ELF-1 (cell line): ENCODE data around the gene MS4A7.
"Not testable (repeated sequence)": the region's sequence is repeated elsewhere in the genome, so short reads cannot be mapped to it uniquely, and the experiment has no call there.

Experiments used
- DNase-seq: peaks from one replicate; pipeline ENCODE4 v3.0.0-alpha.2; 2016; ENCODE audit warnings: low read depth, low spot score

The MS4A7 gene

GRCh38 chr11:60378354-60378753, at the start of gene MS4A7:
Gene MS4A7, plus strand, starts transcription at chr11:60378532. Its CDS starts 4,610 bp downstream, at chr11:60383142.
- DNase-seq, result no peak

GRCh38 chr11:60332846-60333245, 45.5 kb upstream of the MS4A7 start:
- no peak for DNase-seq

DNA sequence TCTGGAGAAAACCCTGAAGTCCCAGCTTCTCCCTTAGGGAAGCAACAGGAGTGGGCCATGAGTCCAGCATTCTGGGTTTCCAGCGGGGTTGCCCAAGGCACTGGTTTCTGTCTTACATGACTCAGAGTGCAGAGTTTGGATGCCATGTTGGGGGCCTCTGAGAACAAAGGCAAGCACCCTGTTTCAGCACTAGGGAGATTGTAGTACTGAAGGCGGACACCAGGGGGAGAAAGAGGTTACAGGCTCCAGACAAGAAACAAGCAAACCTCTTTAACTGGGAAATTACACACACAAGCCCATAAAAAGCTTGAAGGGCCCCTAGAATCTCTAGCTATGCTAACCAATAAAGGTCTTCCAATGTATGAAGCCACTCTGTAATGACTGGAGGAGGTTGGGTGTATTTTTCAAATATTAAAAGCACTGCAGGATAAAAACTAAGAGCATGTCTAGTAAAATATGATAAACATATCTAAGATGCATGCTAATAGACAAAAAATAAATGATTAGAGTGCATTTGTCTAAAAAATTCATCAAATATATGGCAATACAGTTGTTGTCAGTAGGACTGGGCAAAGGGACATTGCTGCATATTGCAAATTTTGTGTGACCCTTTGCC, 44.2 kb upstream of the MS4A7 start:
- peak; percentile 84 for DNase-seq

- no peak for DNase-seq
Observed at GRCh38 chr11:60336767-60337391, 41.5 kb upstream of the MS4A7 start.

- DNase-seq, result no peak
Observed at GRCh38 chr11:60338053-60338452, 40.3 kb upstream of the MS4A7 start.

DNA sequence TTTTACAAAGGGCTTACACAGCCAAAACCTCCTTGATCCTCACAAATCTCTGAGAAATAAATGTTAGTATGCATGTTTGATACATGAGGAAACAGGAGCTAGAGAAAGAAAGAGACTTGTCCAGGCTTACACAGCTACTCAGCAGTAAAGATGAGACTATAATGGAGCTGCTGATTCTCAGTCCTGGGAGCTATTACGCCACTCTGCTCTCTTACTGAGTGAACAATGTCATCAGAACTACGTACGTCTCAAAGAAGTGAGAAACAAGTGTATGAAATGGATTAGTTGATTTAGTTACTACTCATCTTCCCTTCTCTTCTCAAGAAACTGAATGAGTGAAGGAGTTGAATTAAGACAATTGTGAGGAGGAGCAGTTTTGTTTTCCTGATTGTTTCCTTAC, 39.0 kb upstream of the MS4A7 start:
- no peak for DNase-seq

DNA sequence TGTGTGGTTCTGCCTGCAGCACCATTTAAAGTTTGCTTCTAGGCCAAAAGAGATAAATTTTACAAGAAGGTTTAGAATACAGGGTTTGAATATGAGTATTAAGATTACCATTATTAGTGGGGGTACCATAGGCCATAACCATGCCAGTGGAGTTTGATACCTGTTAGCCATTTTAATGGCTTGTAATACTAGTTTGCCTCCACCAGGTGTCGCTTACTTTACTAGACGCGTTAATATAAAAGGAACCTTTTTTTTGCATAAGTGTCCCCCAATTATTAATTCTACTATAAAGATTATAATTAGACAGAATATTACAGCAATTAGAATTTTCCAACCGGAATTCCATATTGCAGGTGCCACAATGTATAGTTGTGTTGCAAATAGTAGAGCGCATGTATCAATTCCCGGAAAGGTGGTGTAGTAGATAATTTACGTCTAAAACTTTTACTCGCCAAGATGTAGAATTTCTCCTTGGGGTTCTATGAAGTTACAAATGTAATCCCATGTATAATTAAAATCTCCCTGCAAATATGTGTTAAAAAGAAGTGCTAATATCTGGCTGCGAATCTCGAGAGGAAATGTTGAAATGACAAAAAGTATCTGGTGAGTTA, 35.1 kb upstream of the MS4A7 start:
- no peak for DNase-seq

DNA sequence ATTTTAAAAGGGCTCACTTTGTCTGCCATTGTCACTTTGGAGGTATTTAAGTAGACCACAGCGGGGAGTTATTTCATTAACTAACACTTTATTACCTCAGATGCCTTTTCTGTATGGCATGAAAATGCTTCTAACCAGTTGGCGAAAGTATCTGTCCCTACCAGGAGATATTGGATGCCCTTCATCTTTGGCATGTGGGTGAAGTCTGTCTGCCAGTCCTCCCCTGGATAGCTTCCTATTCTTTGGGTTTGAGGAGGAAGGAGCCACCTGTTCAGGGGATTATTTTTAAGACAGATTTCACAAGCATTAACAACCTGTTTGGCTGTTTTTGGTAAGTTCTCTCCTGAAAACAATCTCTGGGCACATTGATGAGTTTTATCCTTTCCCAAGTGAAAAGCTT, 34.2 kb upstream of the MS4A7 start:
- no peak for DNase-seq

- no peak for DNase-seq
Observed at GRCh38 chr11:60345489-60345888, 32.8 kb upstream of the MS4A7 start.

GRCh38 chr11:60347084-60347797, 31.1 kb upstream of the MS4A7 start:
- DNase-seq, result no peak

DNA sequence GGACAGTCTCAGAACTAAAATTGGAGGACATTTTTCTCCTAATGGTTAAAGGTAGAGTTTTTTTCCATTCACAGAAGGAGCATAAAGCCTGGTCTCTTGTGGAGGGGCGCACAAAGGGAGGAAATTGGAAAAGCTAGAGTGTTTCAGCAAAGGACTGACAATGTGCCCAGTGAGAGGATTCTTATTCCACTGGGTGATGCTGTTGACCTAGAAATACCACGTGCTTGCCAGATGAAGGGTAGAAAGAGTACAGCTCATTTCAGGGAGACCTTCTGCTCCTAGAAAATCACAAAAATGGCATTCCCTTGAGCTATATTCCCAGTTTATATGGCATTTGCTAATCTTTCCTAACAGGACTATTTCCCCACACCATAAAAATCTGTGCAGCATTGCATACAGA, 30.2 kb upstream of the MS4A7 start:
- DNase-seq, result no peak

DNA sequence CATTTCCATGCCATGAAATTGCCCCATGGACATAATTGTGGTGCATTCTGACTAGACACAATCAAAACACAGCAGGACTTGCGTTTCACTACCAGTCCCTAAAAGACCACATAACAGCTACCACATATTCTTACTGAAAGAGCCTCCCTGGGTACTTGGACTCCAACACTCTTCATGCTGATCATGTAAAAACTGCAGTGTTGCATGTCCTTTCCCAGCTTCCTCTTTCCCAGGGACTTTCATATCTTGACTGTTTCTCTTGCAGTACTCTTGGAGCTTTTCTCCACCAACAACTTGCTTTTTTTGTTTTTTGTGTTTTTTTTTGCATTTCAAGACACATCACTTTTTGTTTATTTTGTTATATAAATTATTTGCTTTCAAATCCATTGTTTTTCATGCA, 28.3 kb upstream of the MS4A7 start:
- no peak for DNase-seq

- DNase-seq, result no peak
Observed at GRCh38 chr11:60357771-60358170, 20.6 kb upstream of the MS4A7 start.

DNA sequence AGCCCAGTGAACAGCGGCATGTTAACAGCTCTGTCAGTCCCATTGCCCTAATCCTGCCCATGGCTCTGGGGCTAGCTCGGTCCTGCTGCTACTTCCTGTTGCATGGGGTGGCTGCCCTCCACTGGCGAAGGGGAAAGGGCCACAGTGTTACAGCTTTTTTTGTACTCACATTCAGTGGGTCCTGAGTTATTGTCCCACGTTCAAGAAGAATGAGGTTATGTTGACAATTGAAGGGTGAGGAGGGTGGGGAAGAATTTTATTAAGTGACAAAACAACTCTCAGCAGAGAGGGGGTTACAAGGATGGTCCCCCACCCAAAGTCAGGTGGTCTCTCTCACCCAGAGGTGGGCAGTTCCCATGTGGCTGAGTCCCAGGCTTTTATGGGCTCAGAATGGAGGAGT, 17.7 kb upstream of the MS4A7 start:
- DNase-seq, result no peak

DNA sequence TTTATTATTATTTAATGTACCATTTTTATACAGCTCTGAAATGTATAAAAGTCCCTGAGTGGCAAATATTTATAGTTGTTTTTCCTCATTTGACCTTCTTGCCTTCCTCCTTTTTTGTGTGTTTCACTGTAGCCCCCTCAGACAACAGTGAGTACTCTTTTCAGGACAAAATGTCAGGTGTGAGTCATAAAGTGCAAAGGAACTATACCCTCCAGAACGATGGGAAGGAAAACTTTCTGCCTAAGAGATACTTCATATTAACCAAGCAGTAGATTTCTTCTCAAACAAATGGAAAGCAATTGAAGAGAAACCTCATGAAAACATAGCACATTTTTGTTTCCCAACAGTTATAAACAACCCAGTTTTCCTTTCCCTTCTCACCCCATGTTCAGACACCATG, 16.1 kb upstream of the MS4A7 start:
- DNase-seq, result no peak

GRCh38 chr11:60363542-60364470, 14.5 kb upstream of the MS4A7 start:
- peak; percentile 83 for DNase-seq

GRCh38 chr11:60366262-60366904, 11.9 kb upstream of the MS4A7 start:
- DNase-seq, result not testable (repeated sequence)

DNA sequence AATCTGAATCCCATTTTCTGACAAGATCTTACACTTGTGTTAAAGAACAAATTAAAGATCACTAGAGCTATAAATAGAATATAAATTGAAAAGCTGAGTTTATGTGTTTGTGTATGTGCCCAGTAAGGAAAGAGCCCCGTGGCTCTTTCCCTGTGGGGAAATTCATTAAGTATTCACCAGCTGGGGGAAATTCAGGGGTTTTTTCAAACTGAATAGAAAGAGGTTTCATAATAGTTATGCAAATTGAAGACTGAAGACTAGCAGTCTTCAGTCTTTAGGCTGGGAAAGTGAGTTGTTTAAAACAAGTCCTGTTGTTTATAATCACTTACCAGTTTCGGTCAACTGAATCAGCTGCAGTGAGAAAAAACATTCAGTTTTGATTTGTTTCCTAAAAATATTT, 11.3 kb upstream of the MS4A7 start:
- no peak for DNase-seq

DNA sequence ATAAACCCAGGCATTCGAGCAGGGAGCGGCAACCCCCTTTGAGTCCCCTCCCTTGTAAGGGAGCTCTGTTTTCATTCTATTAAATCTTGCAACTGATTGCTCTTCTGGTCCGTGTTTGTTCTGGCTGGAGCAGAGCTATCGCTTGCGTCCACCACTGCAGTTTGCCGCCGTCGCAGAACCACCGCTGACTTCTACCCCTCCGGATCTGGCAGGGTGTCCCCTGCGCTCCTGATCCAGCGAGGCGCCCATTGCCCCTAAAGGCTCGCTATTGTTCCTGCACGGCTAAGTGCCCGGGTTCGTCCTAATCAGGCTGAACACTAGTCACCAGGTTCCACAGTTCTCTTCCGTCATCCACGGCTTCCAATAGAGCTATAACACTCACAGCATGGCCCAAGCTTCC, 10.4 kb upstream of the MS4A7 start:
- no peak for DNase-seq

DNA sequence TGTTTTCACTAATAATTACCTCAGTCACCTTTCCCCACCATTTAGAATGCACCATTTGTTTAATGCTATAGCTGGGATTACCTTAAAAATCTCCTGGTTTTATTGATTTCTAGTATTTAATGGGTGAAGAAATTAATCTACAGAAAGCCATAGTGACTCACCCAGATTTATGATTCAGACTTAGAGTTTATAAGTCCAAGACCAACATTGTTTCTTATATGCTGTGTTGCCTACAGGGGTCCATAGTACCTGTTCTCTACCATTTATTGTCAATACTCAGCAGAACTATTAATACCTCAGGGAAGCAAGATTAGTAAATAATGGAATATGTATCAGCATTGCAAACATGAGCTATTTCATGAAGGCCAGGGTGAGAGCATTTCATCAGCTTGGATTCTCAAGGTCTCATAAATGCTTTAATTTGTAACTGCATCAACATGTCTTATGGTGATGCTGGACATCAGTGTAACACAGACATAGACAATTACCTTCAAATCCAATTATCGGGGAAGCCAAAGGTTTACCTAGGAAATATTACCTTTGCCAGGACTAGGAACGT, 8.0 kb upstream of the MS4A7 start:
- no peak for DNase-seq

- no peak for DNase-seq
Observed at GRCh38 chr11:60370811-60371298, 7.5 kb upstream of the MS4A7 start.
